Measurements from ENCODE around the gene PNPLA6. TPM values are rescaled to one million over a fixed set of nuclear protein-coding genes. Genes with fewer than 3 reads are reported as not detected.
A peak's percentile ranks its signal among the peaks of the same experiment; 100 is the strongest.
"Not testable (repeated sequence)": the region's sequence is repeated elsewhere in the genome, so short reads cannot be mapped to it uniquely, and the experiment has no call there.

PNPLA6 gene
- total RNA-seq, 1 experiment from 2014 or later, result 175 TPM

DNA sequence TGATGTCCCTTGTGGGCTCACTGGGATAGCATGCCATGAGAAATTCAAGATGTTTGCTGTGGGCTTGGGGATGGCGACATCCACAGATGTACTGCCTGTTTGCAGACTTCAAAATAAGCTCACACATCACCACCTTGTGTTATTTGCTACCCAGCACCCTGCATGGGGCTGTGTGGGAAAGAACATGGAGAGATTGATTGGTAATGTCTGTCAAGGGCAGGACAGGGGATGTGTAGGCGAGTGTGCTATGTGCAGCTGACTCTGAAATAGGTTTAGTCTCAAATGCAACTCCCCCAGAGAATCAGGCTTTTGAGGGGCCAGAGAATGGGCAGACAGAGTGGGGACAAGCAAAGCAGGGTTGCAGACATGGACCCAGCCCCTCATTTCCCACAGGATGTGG lies 24.7 kb downstream of the PNPLA6 start:
- Histone ChIP-seq H3K27me3 (no peaks in the 10 kb centered on the region), H3K4me3 (no peak overlapping the region), H3K36me3 (peaks cover 35% of the 10 kb centered on the region), H3K9me3 (no peaks in the 10 kb centered on the region)
- DNase-seq, result no peak

- Histone ChIP-seq H3K36me3 (peaks cover 26% of the 10 kb centered on the region), H3K27me3 (no peaks in the 10 kb centered on the region), H3K4me3 (no peak overlapping the region), H3K9me3 (no peaks in the 10 kb centered on the region)
- no peak for DNase-seq
These were observed 25.8 kb downstream of the PNPLA6 start for GRCh38 chr19:7561325-7561724.

DNA sequence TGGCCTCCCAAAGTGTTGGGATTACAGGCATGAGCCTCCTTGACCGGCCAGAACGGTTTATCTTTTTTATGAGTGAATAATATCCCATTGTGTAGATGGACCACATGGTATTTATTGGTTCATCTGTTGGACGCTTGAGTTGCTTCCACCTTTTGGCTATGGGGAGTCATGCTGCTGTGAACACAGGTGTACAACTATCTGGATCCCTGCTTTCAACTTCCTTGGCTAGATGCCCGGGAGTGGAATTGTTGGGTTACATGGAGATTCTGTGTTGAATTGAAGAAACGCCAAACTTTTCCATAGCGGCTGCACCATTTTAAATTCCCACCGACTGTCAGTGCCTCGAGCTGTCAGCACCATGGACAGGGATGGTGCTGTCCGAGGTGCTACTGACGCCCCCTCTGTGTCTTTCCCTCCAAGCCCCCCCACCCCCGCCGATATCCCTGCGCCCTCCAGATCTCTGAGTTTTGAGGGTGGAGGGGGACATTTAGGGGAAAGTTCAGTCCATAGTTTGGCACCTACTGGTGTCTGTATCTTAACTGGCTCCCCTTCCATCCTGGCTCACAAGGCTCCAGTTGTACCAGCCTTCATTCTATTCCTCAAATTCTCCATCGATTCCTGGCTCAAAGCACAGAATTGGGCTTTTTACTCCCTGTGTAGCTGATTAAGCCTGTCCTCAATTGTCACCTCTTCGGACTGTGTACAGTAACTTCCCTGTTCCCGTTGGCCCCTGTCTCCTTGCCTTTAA lies 27.3 kb downstream of the PNPLA6 start:
- peaks cover 16% of the 10 kb centered on the region for H3K36me3 ChIP-seq
- no peak overlapping the region for H3K4me3 ChIP-seq
- DNase-seq, result no peak
- no peaks in the 10 kb centered on the region for H3K9me3 ChIP-seq
- H3K27me3 ChIP-seq, result peaks cover 2% of the 10 kb centered on the region; the same call in 1 of the 2 replicates

DNA sequence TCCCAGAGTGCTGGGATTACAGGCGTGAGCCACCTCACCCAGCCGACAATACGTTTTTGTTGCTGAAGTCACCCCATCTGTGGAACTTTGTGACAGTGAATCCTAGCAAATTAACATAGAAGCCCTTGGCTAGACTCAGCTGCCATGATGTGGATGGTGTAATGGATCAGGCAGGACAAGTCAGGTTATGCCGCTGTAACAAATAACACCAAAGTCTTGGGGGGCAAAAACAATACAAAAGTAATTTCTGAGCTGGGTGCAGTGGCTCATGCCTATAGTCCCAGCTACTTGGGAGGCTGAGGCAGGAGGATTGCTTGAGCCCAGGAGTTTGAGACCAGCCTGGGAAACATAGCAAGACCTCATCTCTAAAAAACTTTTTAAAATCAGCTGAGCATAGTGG lies 29.3 kb downstream of the PNPLA6 start:
- H3K36me3 ChIP-seq, result peaks cover 3% of the 10 kb centered on the region
- H3K27me3 ChIP-seq, result peaks cover 2% of the 10 kb centered on the region; the same call in 1 of the 2 replicates
- no peaks in the 10 kb centered on the region for H3K9me3 ChIP-seq
- DNase-seq, result no peak
- no peak overlapping the region for H3K4me3 ChIP-seq

DNA sequence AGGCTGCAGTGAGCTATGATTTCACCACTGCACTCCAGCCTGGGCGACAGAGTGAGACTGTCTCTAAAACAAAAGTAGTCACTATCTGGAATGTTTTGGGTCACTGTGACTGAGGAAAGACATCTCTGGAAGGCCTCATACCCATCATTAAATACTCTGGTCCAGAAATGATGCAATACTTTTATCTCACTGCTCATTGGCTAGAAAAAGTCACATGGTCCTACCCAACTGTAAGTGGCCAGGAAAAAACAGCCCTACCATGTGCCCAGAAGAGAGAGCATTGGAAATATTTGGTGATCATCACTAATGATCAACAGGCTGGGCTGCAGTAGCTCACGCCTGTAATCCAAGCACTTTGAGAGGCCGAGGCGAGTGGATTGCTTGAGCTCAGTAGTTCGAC lies 29.8 kb downstream of the PNPLA6 start:
- DNase-seq, result no peak
- H3K4me3 ChIP-seq, result no peak overlapping the region
- H3K36me3 ChIP-seq, result peaks cover 3% of the 10 kb centered on the region

DNA sequence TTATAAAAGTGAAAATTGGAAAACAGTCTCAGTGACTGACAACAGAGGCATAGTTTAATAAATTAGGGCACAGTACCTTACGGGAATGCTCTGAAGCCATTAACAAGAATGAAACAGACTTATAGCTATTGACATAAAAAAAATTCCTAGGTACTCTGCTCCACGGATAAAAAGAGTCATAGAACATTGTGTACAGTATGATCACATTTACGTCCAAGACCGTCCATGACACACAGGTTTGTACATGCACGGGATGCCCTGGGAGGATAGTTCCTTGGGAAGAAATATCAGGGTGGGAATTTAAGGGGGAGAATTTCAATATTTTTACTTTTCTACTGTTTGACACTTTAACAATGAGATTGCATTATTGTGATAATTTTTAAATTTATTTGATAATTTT lies 35.2 kb downstream of the PNPLA6 start:
- Histone ChIP-seq H3K4me3 (no peak overlapping the region), H3K9me3 (peaks cover 2% of the 10 kb centered on the region; the same call in 1 of the 2 replicates), H3K27me3 (peaks cover 20% of the 10 kb centered on the region), H3K36me3 (no peaks in the 10 kb centered on the region)
- DNase-seq, result no peak

More for the DNA sequence above, 29.8 kb downstream of the PNPLA6 start:
- Histone ChIP-seq H3K27me3 (peaks cover 2% of the 10 kb centered on the region; the same call in 1 of the 2 replicates), H3K9me3 (no peaks in the 10 kb centered on the region)

GRCh38 chr19:7575434-7576040 lies 40.0 kb downstream of the PNPLA6 start:
- no peak overlapping the region for H3K4me3 ChIP-seq
- H3K9me3 ChIP-seq, result peaks cover 2% of the 10 kb centered on the region; the same call in 1 of the 2 replicates
- peak; percentile 48 for DNase-seq
- H3K36me3 ChIP-seq, result no peaks in the 10 kb centered on the region
- H3K27me3 ChIP-seq, result peaks cover 61% of the 10 kb centered on the region

- peaks cover 77% of the 10 kb centered on the region for H3K27me3 ChIP-seq
- H3K36me3 ChIP-seq, DNase-seq, H3K9me3 ChIP-seq, H3K4me3 ChIP-seq: not testable (repeated sequence)
These were observed 41.9 kb downstream of the PNPLA6 start for GRCh38 chr19:7577422-7577821.

DNA sequence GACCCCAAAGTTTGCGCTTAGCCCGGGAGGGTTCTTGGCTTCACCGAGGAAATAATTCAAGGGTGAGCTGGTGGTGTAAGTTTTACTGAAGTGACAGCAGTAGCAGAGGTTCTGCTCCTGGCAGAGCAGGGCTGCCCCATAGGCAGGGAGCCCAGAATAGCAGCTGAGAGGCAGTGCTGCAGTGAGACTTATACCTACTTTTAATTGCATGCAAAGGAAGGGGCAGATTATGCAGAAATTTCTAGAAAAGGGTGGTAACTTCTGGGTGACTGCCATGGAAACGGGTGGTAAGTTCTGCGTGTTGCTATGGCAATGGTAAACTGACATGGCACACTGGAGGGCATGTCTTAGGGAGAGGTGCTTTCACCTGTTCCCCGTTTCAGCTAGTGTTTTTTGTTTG lies 42.6 kb downstream of the PNPLA6 start:
- Histone ChIP-seq H3K9me3 (peaks cover 2% of the 10 kb centered on the region; the same call in 1 of the 2 replicates), H3K36me3 (no peaks in the 10 kb centered on the region), H3K4me3 (no peak overlapping the region), H3K27me3 (peaks cover 77% of the 10 kb centered on the region)
- DNase-seq, result no peak

DNA sequence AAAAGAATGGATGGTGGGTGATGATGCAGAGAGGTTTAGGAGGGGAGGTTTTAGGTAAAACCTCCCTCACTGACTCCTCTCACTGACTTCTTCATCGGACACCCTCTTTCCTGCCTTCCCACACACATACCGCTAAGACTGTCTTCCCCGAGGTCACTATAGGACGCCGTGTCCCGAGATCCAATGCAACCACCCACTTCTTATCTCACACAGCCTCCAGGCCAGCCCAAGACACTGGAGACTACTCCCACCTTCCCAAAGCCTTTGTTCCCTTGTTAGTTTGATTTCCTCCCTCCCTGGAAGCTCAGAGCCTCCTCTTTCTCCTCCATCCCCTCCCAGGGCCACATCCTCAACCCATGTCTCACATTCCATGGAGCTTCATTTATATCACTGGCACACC lies 43.7 kb downstream of the PNPLA6 start:
- H3K4me3 ChIP-seq, result no peak overlapping the region
- peaks cover 2% of the 10 kb centered on the region; the same call in 1 of the 2 replicates for H3K9me3 ChIP-seq
- no peaks in the 10 kb centered on the region for H3K36me3 ChIP-seq
- no peak for DNase-seq
- H3K27me3 ChIP-seq, result peaks cover 83% of the 10 kb centered on the region

- no peaks in the 10 kb centered on the region for H3K36me3 ChIP-seq
- H3K9me3 ChIP-seq, result no peaks in the 10 kb centered on the region
- DNase-seq, result no peak
- H3K4me3 ChIP-seq, result no peak overlapping the region
- peaks cover 91% of the 10 kb centered on the region for H3K27me3 ChIP-seq
These were observed 46.9 kb downstream of the PNPLA6 start for GRCh38 chr19:7582446-7582845.

DNA sequence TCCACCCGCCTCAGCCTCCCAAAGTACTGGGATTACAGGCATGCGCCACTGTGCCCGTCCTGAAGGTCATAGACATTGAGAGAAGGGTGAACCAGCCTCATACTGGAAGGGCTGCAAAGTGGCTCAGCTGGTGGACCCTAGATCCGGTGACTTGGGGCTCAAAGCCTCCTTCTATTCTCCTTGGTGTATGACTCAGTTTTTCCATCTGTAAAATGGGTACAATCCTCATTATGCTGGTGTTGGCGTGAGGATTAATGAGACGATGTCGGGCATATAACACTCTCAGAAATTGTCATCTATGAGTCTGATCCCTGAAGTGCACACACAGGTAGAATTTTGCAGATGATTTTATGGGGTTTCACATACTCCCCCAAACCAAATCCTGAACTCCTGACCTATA lies 54.3 kb downstream of the PNPLA6 start:
- no peak overlapping the region for H3K4me3 ChIP-seq
- peaks cover 87% of the 10 kb centered on the region for H3K27me3 ChIP-seq
- DNase-seq, result no peak
- H3K36me3 ChIP-seq, result no peaks in the 10 kb centered on the region
- no peaks in the 10 kb centered on the region for H3K9me3 ChIP-seq

DNA sequence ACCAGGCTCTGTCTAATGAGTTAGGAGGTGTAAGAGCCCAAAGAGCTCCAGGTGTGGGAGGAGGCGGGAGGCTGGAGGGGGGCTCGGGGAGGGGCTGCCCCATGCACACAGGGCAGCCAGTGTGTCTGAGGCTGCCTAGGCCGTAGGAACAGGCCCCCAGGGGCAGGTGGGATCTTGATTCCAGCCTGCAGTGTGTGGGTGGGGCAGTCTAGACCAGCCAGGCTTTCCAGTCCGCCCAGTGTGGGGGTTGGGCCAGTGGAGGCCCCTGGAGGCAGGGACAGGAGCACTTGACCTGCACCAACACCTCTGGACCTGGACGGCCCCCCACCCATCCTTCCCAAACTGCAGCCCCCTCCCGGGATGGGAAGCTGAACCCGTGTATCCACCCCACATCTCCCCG lies 54.7 kb downstream of the PNPLA6 start:
- DNase-seq, result no peak
- Histone ChIP-seq H3K27me3 (peaks cover 87% of the 10 kb centered on the region), H3K36me3 (no peaks in the 10 kb centered on the region), H3K4me3 (no peak overlapping the region), H3K9me3 (no peaks in the 10 kb centered on the region)

- peaks cover 75% of the 10 kb centered on the region for H3K27me3 ChIP-seq
- H3K9me3 ChIP-seq, result no peaks in the 10 kb centered on the region
- no peaks in the 10 kb centered on the region for H3K36me3 ChIP-seq
- H3K4me3 ChIP-seq, result peak within 1 kb of the TSS; percentile 17; the same call in 1 of the 2 replicates
- DNase-seq, result no peak
These were observed 60.1 kb downstream of the PNPLA6 start, which contains the start of gene CAMSAP3 for GRCh38 chr19:7595466-7596133. Gene CAMSAP3, plus strand, starts transcription at chr19:7595863. Its CDS starts 140 bp downstream, at chr19:7596003.

- Histone ChIP-seq H3K36me3 (no peaks in the 10 kb centered on the region), H3K27me3 (peaks cover 71% of the 10 kb centered on the region), H3K9me3 (no peaks in the 10 kb centered on the region), H3K4me3 (no peak overlapping the region)
- no peak for DNase-seq
These were observed 60.9 kb downstream of the PNPLA6 start for GRCh38 chr19:7596211-7596937.

- Histone ChIP-seq H3K27me3 (peaks cover 70% of the 10 kb centered on the region), H3K36me3 (no peaks in the 10 kb centered on the region), H3K9me3 (no peaks in the 10 kb centered on the region), H3K4me3 (no peak overlapping the region)
- no peak for DNase-seq
These were observed 62.2 kb downstream of the PNPLA6 start for GRCh38 chr19:7597689-7598088.

- no peak for DNase-seq
- no peaks in the 10 kb centered on the region for H3K9me3 ChIP-seq
- H3K36me3 ChIP-seq, result no peaks in the 10 kb centered on the region
- H3K27me3 ChIP-seq, result peaks cover 69% of the 10 kb centered on the region
- no peak overlapping the region for H3K4me3 ChIP-seq
These were observed 62.7 kb downstream of the PNPLA6 start for GRCh38 chr19:7598180-7598579.

Measured in MG63 (cell line).